Glutamatergic neuron (in vitro differentiated cells): Measurements from ENCODE around the gene PCGF5. TPM values are rescaled to one million over a fixed set of nuclear protein-coding genes. Genes with fewer than 3 reads are reported as not detected.
"Not testable (repeated sequence)": the region's sequence is repeated elsewhere in the genome, so short reads cannot be mapped to it uniquely, and the experiment has no call there.

Experiments used
- DNase-seq: peaks from one replicate; pipeline ENCODE4 v3.0.0; 2022
- H3K27ac Mint-ChIP-seq: one replicate; pipeline ENCODE4 v1.8.0; 2020; ENCODE audit warnings: mild to moderate bottlenecking, mixed read lengths, inconsistent platforms; ENCODE audit not compliant: unreplicated experiment
- H3K27me3 Mint-ChIP-seq: one replicate; pipeline ENCODE4 v1.8.0; 2020; ENCODE audit warnings: mild to moderate bottlenecking, moderate library complexity, mixed read lengths, inconsistent platforms; ENCODE audit not compliant: unreplicated experiment
- H3K36me3 Mint-ChIP-seq: one replicate; pipeline ENCODE4 v1.8.0; 2020; ENCODE audit warnings: mild to moderate bottlenecking, mixed read lengths, inconsistent platforms; ENCODE audit not compliant: unreplicated experiment
- H3K4me1 Mint-ChIP-seq: one replicate; pipeline ENCODE4 v1.8.0; 2020; ENCODE audit warnings: mild to moderate bottlenecking, low read depth, mixed read lengths, inconsistent platforms; ENCODE audit not compliant: unreplicated experiment
- H3K4me3 Mint-ChIP-seq: one replicate; pipeline ENCODE4 v1.8.0; 2020; ENCODE audit warnings: mild to moderate bottlenecking, mixed read lengths, inconsistent platforms; ENCODE audit not compliant: unreplicated experiment
- H3K9me3 Mint-ChIP-seq: one replicate; pipeline ENCODE4 v1.8.0; 2020; ENCODE audit warnings: mild to moderate bottlenecking, moderate library complexity, mixed read lengths, inconsistent platforms; ENCODE audit not compliant: unreplicated experiment
- CTCF ChIP-seq: fragments of 200-600 bp; sonication (generic); IDR thresholded peaks from one replicate; pipeline ENCODE4 v1.5.0; 2021; ENCODE audit not compliant: partially characterized antibody, unreplicated experiment
- long read RNA-seq: library from polyadenylated mRNA; unstranded; transcript quantifications from one replicate; pipeline ENCODE4 v2.0.0, GENCODE V29; 2020; ENCODE audit not compliant: unreplicated experiment
- total RNA-seq: library from RNA; stranded (reverse); fragmentation: NEBNext Ultra II Directional; extraction: Animal tissue kit (Norgen Biotek cat#: 25700); gene quantifications from one replicate; pipeline ENCODE4 v1.2.1, GENCODE V29; 2021; ENCODE audit not compliant: unreplicated experiment

PCGF5 gene
- 3.0 TPM for total RNA-seq
- long read RNA-seq = 0 reads

- Mint-ChIP-seq H3K27me3 (peaks cover 6% of the 10 kb centered on the region), H3K4me3 (peak within 1 kb of the TSS; percentile 91), H3K27ac (peak within 1 kb of the TSS; percentile 11)
Measured at GRCh38 chr10:91220194-91220953, at the start of gene PCGF5. PCGF5 (plus strand) TSS chr10:91220663; CDS start chr10:91222872, 2,209 bp downstream.

GRCh38 chr10:91171485-91171884, 49.0 kb upstream of the PCGF5 start:
- H3K4me3 Mint-ChIP-seq = no peak overlapping the region
- DNase-seq = no peak
- no peaks in the 10 kb centered on the region for H3K4me1 Mint-ChIP-seq
- H3K36me3 Mint-ChIP-seq = peaks cover 11% of the 10 kb centered on the region
- TF ChIP-seq CTCF = no peak
- H3K27me3 Mint-ChIP-seq = peaks cover 2% of the 10 kb centered on the region
- no peak overlapping the region for H3K27ac Mint-ChIP-seq
- no peaks in the 10 kb centered on the region for H3K9me3 Mint-ChIP-seq

More at GRCh38 chr10:91220194-91220953, at the start of gene PCGF5:
- no peaks in the 10 kb centered on the region for H3K36me3 Mint-ChIP-seq
- DNase-seq = peak; percentile 86
- TF ChIP-seq CTCF = peak; percentile 24
- H3K9me3 Mint-ChIP-seq = no peaks in the 10 kb centered on the region
- H3K4me1 Mint-ChIP-seq = no peaks in the 10 kb centered on the region

- TF ChIP-seq CTCF = no peak
- DNase-seq = no peak
- no peak overlapping the region for H3K4me3 Mint-ChIP-seq
- H3K4me1 Mint-ChIP-seq = no peaks in the 10 kb centered on the region
- H3K36me3 Mint-ChIP-seq = peaks cover 11% of the 10 kb centered on the region
- H3K27me3 Mint-ChIP-seq = peaks cover 2% of the 10 kb centered on the region
- peaks cover 2% of the 10 kb centered on the region for H3K9me3 Mint-ChIP-seq
- H3K27ac Mint-ChIP-seq = no peak overlapping the region
Measured at GRCh38 chr10:91172348-91172747, 48.1 kb upstream of the PCGF5 start.

GRCh38 chr10:91185239-91185875, 35.1 kb upstream of the PCGF5 start:
- Mint-ChIP-seq H3K4me1 (no peaks in the 10 kb centered on the region), H3K27me3 (no peaks in the 10 kb centered on the region), H3K9me3 (no peaks in the 10 kb centered on the region), H3K4me3 (no peak overlapping the region), H3K36me3 (no peaks in the 10 kb centered on the region), H3K27ac (no peak overlapping the region)
- DNase-seq = no peak
- TF ChIP-seq CTCF = no peak

GRCh38 chr10:91187156-91187555, 33.3 kb upstream of the PCGF5 start:
- Mint-ChIP-seq H3K4me3 (no peak overlapping the region), H3K9me3 (no peaks in the 10 kb centered on the region), H3K27me3 (no peaks in the 10 kb centered on the region), H3K27ac (no peak overlapping the region), H3K4me1 (no peaks in the 10 kb centered on the region), H3K36me3 (no peaks in the 10 kb centered on the region)
- no peak for DNase-seq
- TF ChIP-seq CTCF = no peak

GRCh38 chr10:91188010-91188409, 32.5 kb upstream of the PCGF5 start:
- not testable (repeated sequence) for H3K27me3 Mint-ChIP-seq, H3K4me1 Mint-ChIP-seq, H3K27ac Mint-ChIP-seq

More at GRCh38 chr10:91188010-91188409, 32.5 kb upstream of the PCGF5 start:
- H3K4me3 Mint-ChIP-seq, H3K36me3 Mint-ChIP-seq, DNase-seq, H3K9me3 Mint-ChIP-seq: not testable (repeated sequence)
